GM21825 (cell line): ENCODE data around the gene RHBDD1.

ENCODE experiments used
- ATAC-seq: cut with Tn5 transposase; IDR thresholded peaks from one replicate; pipeline ENCODE4 v1.9.1; 2021; ENCODE audit warnings: mild to moderate bottlenecking, moderate library complexity; ENCODE audit not compliant: unreplicated experiment

The RHBDD1 gene

GRCh38 chr2:226835796-226836547, at the start of gene RHBDD1:
Gene RHBDD1 (plus strand): TSS chr2:226836054. CDS start chr2:226864694, 28,640 bp downstream.
- peak; percentile 88 for ATAC-seq

- no peak for ATAC-seq
These were observed 47.8 kb upstream of the RHBDD1 start for GRCh38 chr2:226788064-226788463.

- ATAC-seq: no peak
These were observed 46.9 kb upstream of the RHBDD1 start for GRCh38 chr2:226788881-226789490.

GRCh38 chr2:226790011-226790410, 45.8 kb upstream of the RHBDD1 start:
- ATAC-seq: no peak

- ATAC-seq: no peak
These were observed 45.4 kb upstream of the RHBDD1 start for GRCh38 chr2:226790431-226790830.

GRCh38 chr2:226791056-226791486, 44.8 kb upstream of the RHBDD1 start:
- peak; percentile 49 for ATAC-seq

GRCh38 chr2:226791487-226792081, 44.3 kb upstream of the RHBDD1 start:
- peak; percentile 99 for ATAC-seq

- no peak for ATAC-seq
These were observed 43.5 kb upstream of the RHBDD1 start for GRCh38 chr2:226792155-226792881.

- no peak for ATAC-seq
These were observed 42.2 kb upstream of the RHBDD1 start for GRCh38 chr2:226793646-226794045.

- ATAC-seq: no peak
These were observed 41.6 kb upstream of the RHBDD1 start for GRCh38 chr2:226794196-226794661.

- ATAC-seq: no peak
These were observed 41.1 kb upstream of the RHBDD1 start for GRCh38 chr2:226794751-226795171.

GRCh38 chr2:226795281-226796011, 40.4 kb upstream of the RHBDD1 start:
- no peak for ATAC-seq

GRCh38 chr2:226796012-226796839, 39.6 kb upstream of the RHBDD1 start:
- no peak for ATAC-seq

- no peak for ATAC-seq
These were observed 39.0 kb upstream of the RHBDD1 start for GRCh38 chr2:226796840-226797288.

GRCh38 chr2:226797289-226797988, 38.4 kb upstream of the RHBDD1 start:
- ATAC-seq: no peak

GRCh38 chr2:226797989-226798421, 37.8 kb upstream of the RHBDD1 start:
- no peak for ATAC-seq

GRCh38 chr2:226798422-226799210, 37.2 kb upstream of the RHBDD1 start:
- ATAC-seq: no peak
